HCT116 (cell line): ENCODE data around the gene MAPK1. TPM values are rescaled to one million over a fixed set of nuclear protein-coding genes. Genes with fewer than 3 reads are reported as not detected.

Experiments used
- ATAC-seq: fragments of 200-7000 bp; cut with Tn5 transposase; 2 replicates; pipeline ENCODE4 v1.9.1; 2020; ENCODE audit warnings: mild to moderate bottlenecking, moderate library complexity
- BruUV-seq: library from RNA; stranded (reverse); fragments of 400-500 nt; replicated peaks from 2 replicates; lab custom pipeline; 2021; lab: Mats Ljungman, UMichigan
- CTCF ChIA-PET: fragments of 300-600 bp; sonication (Branson Sonifier 250); formaldehyde crosslinking; loops from one replicate; lab custom pipeline; 2021; ENCODE audit warnings: antibody characterized with exemption; lab: Charles Lee
- POLR2A ChIA-PET: fragments of 300-600, 350-600 bp; sonication (Branson Sonifier 250); formaldehyde crosslinking; loops from one replicate; lab custom pipeline; 2021; ENCODE audit warnings: antibody characterized with exemption; lab: Charles Lee
- RAD21 ChIA-PET, 2 experiments: fragments of 300-600 bp; sonication (Branson Sonifier 250); formaldehyde crosslinking; loops; one replicate each; lab custom pipeline; 2023; ENCODE audit warnings: low total read pairs in 2 of 2; ENCODE audit not compliant: uncharacterized antibody in 2 of 2, unreplicated experiment in 2 of 2, low non-redundant PET in 1 of 2; lab: Charles Lee
- DNase-seq: peaks from one replicate; pipeline ENCODE4 v3.0.0-alpha.2; 2010; ENCODE audit warnings: low read depth, low spot score
- H2AFZ ChIP-seq: fragments of 200-600 bp; shearing (Covaris generic), sonication (generic); 2 replicates; pipeline ENCODE4 v1.6.1; 2017; ENCODE audit warnings: low read depth, mixed run types, mixed read lengths, antibody characterized with exemption, low read length; ENCODE audit not compliant: poor library complexity, severe bottlenecking
- H3K27ac ChIP-seq: 2 replicates; pipeline ENCODE4 v1.5.1; 2012; ENCODE audit warnings: low read depth, low read length
- H3K27me3 ChIP-seq: fragments of 200-600 bp; sonication (generic); 2 replicates; pipeline ENCODE4 v1.6.1; 2016; ENCODE audit warnings: mixed run types, low read length, mixed read lengths; ENCODE audit not compliant: insufficient read depth
- H3K36me3 ChIP-seq, 2 experiments: fragments of 200-500 bp in 1 of 2; fragments of 200-600 bp in 1 of 2; sonication (Bioruptor generic) in 1 of 2; sonication (generic) in 1 of 2; 2 replicates each; pipeline versions ENCODE4 v1.5.1 to v1.6.1; 2014 to 2016; ENCODE audit warnings: low read length in 2 of 2, inconsistent platforms in 1 of 2, mixed read lengths in 1 of 2, mixed run types in 1 of 2; ENCODE audit not compliant: insufficient read depth in 2 of 2, control insufficient read depth in 1 of 2
- H3K4me1 ChIP-seq, 2 experiments: fragments of 200-600 bp in 1 of 2; sonication (generic) in 1 of 2; 2 replicates each; pipeline versions ENCODE4 v1.5.1 to v1.6.1; 2012 to 2017; ENCODE audit warnings: low read length in 2 of 2, inconsistent platforms in 1 of 2, mild to moderate bottlenecking in 1 of 2, mixed read lengths in 1 of 2, mixed run types in 1 of 2, moderate library complexity in 1 of 2; ENCODE audit not compliant: insufficient read depth in 2 of 2, control insufficient read depth in 1 of 2
- H3K4me2 ChIP-seq: fragments of 200-600 bp; sonication (generic); 2 replicates; pipeline ENCODE4 v1.6.1; 2017; ENCODE audit warnings: mixed run types, low read length, mixed read lengths
- H3K4me3 ChIP-seq, 2 experiments: fragments of 200-600 bp in 1 of 2; sonication (generic) in 1 of 2; replicated peaks in 1 of 2; 2 replicates each; pipeline ENCODE4 v1.5.1; 2011 to 2016; ENCODE audit warnings: low read length in 2 of 2, control low read depth in 1 of 2, low read depth in 1 of 2, mild to moderate bottlenecking in 1 of 2, mixed read lengths in 1 of 2, mixed run types in 1 of 2
- H3K79me2 ChIP-seq: fragments of 200-600 bp; sonication (generic); 2 replicates; pipeline ENCODE4 v1.6.1; 2017; ENCODE audit warnings: mild to moderate bottlenecking, mixed run types, low read length, moderate library complexity, mixed read lengths; ENCODE audit not compliant: insufficient read depth
- H3K9ac ChIP-seq: fragments of 200-600 bp; sonication (generic); 2 replicates; pipeline ENCODE4 v1.6.1; 2016; ENCODE audit warnings: low read length, mixed read lengths
- H3K9me2 ChIP-seq: fragments of 200-600 bp; sonication (generic), shearing (Covaris generic); 2 replicates; pipeline ENCODE4 v1.6.1; 2017; ENCODE audit warnings: mixed run types, mild to moderate bottlenecking, moderate library complexity; ENCODE audit not compliant: insufficient read depth
- H3K9me3 ChIP-seq, 2 experiments: fragments of 200-500 bp in 1 of 2; fragments of 200-600 bp in 1 of 2; sonication (Bioruptor generic) in 1 of 2; sonication (generic) in 1 of 2; 2 replicates each; pipeline ENCODE4 v1.6.1; 2014 to 2017; ENCODE audit warnings: low read length in 2 of 2, mixed read lengths in 2 of 2, inconsistent platforms in 1 of 2, low read depth in 1 of 2, mild to moderate bottlenecking in 1 of 2, mixed run types in 1 of 2, moderate library complexity in 1 of 2; ENCODE audit not compliant: control insufficient read depth in 1 of 2, insufficient read depth in 1 of 2
- H4K20me1 ChIP-seq: fragments of 200-600 bp; sonication (generic), shearing (Covaris generic); 2 replicates; pipeline ENCODE4 v1.6.1; 2017; ENCODE audit warnings: mixed run types, mild to moderate bottlenecking, moderate library complexity; ENCODE audit not compliant: insufficient read depth
- CBX3 ChIP-seq: IDR thresholded peaks from 2 replicates; pipeline ENCODE4 v1.6.1; 2012; ENCODE audit warnings: low read depth
- CEBPB ChIP-seq: IDR thresholded peaks from 2 replicates; pipeline ENCODE4 v1.6.1; 2012; ENCODE audit warnings: low read depth
- ELF1 ChIP-seq: IDR thresholded peaks from 2 replicates; pipeline ENCODE4 v1.6.1; 2012; ENCODE audit warnings: low read depth, borderline replicate concordance
- POLR2AphosphoS5 ChIP-seq: IDR thresholded peaks from 2 replicates; pipeline ENCODE4 v1.6.1; 2011; ENCODE audit warnings: mild to moderate bottlenecking, low read depth, low read length, moderate library complexity
- REST ChIP-seq: IDR thresholded peaks from 2 replicates; pipeline ENCODE4 v1.6.1; 2012; ENCODE audit warnings: low read depth
- SIN3A ChIP-seq: IDR thresholded peaks from 2 replicates; pipeline ENCODE4 v1.6.1; 2012; ENCODE audit warnings: low read depth
- TCF7L2 ChIP-seq: IDR thresholded peaks from 2 replicates; pipeline ENCODE4 v1.7.0; 2011; ENCODE audit warnings: borderline replicate concordance, inconsistent platforms; ENCODE audit not compliant: insufficient read depth, insufficient read length; ENCODE audit errors: extremely low read depth
- ZFX ChIP-seq: fragments of 450-650 bp; IDR thresholded peaks from 2 replicates; pipeline ENCODE4 v1.6.1; 2017
- ZNF274 ChIP-seq: fragments of 200-500 bp; sonication (Bioruptor generic); IDR thresholded peaks from 2 replicates; pipeline ENCODE4 v1.6.1; 2014; ENCODE audit warnings: mild to moderate bottlenecking, low read depth, low read length, inconsistent platforms
- intact Hi-C: fragments of 100-400 bp; cut with micrococcal nuclease; formaldehyde crosslinking; loops from 2 replicates; pipeline ENCODE4 v1.10.0; 2022
- total RNA-seq: library from RNA; stranded (reverse); gene quantifications from one replicate; pipeline ENCODE4 v1.2.1, GENCODE V29; 2021; ENCODE audit not compliant: unreplicated experiment
- TF ChIP-seq, protein P1 (sequence below): IDR thresholded peaks from 2 replicates; pipeline ENCODE4 v1.6.1; 2012
- TF ChIP-seq, protein P2 (sequence below), 3 experiments: fragments of 200-600 bp in 1 of 3; sonication (generic) in 1 of 3; IDR thresholded peaks in 2 of 3; conservative IDR thresholded peaks in 1 of 3; 2 replicates each; pipeline ENCODE4 v1.5.1; 2012 to 2017; ENCODE audit warnings: low read depth in 2 of 3, low read length in 2 of 3, antibody characterized with exemption in 1 of 3, borderline replicate concordance in 1 of 3, control low read depth in 1 of 3, mild to moderate bottlenecking in 1 of 3, mixed read lengths in 1 of 3, mixed run types in 1 of 3, moderate library complexity in 1 of 3; ENCODE audit not compliant: insufficient read depth in 1 of 3

The MAPK1 gene
- total RNA-seq, 1 experiment from 2014 or later, result 137 TPM

GRCh38 chr22:21800552-21801303 lies 66.7 kb downstream of the MAPK1 start:
- ATAC-seq (no peak), DNase-seq (no peak)
- H3K9ac ChIP-seq, result no peak overlapping the region
- CTCF ChIA-PET, result no interaction called here
- H3K9me2 ChIP-seq, result no peaks in the 10 kb centered on the region
- no peaks in the 10 kb centered on the region for H3K9me3 ChIP-seq
- H4K20me1 ChIP-seq, result no peaks in the 10 kb centered on the region
- H3K27ac ChIP-seq, result no peak overlapping the region
- H3K4me3 ChIP-seq, result no peak overlapping the region
- H3K27me3 ChIP-seq, result no peaks in the 10 kb centered on the region
- TF ChIP-seq CEBPB, result no peak
- no peak for TF ChIP-seq ELF1
- H2AFZ ChIP-seq, result no peak overlapping the region
- no TSS peak for BruUV-seq
- H3K4me2 ChIP-seq, result no peak overlapping the region
- RAD21 ChIA-PET, result no interaction called here
- no peaks in the 10 kb centered on the region for H3K4me1 ChIP-seq
- peaks cover 28 to 37% of the 10 kb centered on the region in 2 experiments for H3K36me3 ChIP-seq
- intact Hi-C loops, result no loop called here
- H3K79me2 ChIP-seq, result no peaks in the 10 kb centered on the region; the same call in 1 of the 2 replicates
- POLR2A ChIA-PET, result no interaction called here

DNA sequence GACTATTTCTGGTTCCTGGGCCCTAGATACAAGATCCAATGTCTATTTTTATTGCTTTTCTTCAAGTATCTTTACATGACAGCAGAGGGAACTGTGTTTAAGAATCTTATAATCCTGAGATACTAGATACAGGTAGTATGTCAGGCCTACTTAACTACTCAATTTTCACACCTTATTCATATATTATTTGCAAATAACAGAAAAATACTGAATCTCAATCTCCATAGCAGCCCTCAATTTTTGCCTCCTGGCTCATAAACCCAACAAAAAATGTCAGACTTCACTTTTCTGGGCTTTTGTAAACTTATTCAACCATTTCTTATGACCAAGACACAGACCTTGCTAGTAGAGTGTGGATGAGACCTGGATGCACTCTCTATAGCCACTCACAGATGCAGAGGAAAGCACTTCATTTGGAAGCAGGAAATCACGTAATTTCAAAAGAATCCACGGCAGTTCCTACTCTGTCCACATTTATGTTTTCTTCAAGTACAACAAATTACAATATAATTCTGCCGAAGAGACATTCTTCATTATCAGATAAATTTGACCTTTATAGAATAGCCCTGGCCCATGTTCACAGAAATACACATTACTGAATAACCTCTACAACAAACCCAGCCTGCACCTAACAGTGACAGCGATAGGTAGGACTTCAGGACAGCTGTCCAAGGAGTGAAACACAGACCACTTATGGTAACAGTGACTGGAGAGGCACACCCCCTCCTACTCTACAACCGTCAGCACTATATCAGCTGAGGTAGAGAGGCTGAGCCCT lies 69.8 kb downstream of the MAPK1 start:
- Histone ChIP-seq H3K9ac (no peak overlapping the region), H3K79me2 (no peaks in the 10 kb centered on the region; the same call in 1 of the 2 replicates), H3K4me1 (peaks cover 2 to 5% of the 10 kb centered on the region in 2 experiments; a peak in 3 of 4 replicates), H4K20me1 (no peaks in the 10 kb centered on the region), H3K9me3 (no peaks in the 10 kb centered on the region), H3K4me2 (no peak overlapping the region), H3K9me2 (no peaks in the 10 kb centered on the region), H3K36me3 (peaks cover 19 to 24% of the 10 kb centered on the region in 2 experiments), H3K4me3 (no peak overlapping the region), H3K27ac (no peak overlapping the region), H3K27me3 (no peaks in the 10 kb centered on the region), H2AFZ (no peak overlapping the region)
- BruUV-seq, result no TSS peak
- ChIA-PET RAD21 (interaction anchor here in 1 of 2 experiments (0.6 kb wide), 1 partner anchor 98 kb away, joined by 4 read pairs; no protein-coding TSS in a partner anchor), CTCF (no interaction called here), POLR2A (no interaction called here)
- no peak for DNase-seq
- intact Hi-C loops, result no loop called here
- ATAC-seq, result no peak
- no peak for TF ChIP-seq REST
- TF ChIP-seq SIN3A, result no peak
- TF ChIP-seq CBX3, result no peak
- TF ChIP-seq POLR2AphosphoS5, result no peak
- TF ChIP-seq, protein P1, sequence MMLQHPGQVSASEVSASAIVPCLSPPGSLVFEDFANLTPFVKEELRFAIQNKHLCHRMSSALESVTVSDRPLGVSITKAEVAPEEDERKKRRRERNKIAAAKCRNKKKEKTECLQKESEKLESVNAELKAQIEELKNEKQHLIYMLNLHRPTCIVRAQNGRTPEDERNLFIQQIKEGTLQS, result no peak
- no peak for TF ChIP-seq ZFX
- TF ChIP-seq, protein P2, sequence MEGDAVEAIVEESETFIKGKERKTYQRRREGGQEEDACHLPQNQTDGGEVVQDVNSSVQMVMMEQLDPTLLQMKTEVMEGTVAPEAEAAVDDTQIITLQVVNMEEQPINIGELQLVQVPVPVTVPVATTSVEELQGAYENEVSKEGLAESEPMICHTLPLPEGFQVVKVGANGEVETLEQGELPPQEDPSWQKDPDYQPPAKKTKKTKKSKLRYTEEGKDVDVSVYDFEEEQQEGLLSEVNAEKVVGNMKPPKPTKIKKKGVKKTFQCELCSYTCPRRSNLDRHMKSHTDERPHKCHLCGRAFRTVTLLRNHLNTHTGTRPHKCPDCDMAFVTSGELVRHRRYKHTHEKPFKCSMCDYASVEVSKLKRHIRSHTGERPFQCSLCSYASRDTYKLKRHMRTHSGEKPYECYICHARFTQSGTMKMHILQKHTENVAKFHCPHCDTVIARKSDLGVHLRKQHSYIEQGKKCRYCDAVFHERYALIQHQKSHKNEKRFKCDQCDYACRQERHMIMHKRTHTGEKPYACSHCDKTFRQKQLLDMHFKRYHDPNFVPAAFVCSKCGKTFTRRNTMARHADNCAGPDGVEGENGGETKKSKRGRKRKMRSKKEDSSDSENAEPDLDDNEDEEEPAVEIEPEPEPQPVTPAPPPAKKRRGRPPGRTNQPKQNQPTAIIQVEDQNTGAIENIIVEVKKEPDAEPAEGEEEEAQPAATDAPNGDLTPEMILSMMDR (IDR thresholded peaks at IDR 0.05 in 2 of 3, conservative IDR thresholded peaks at IDR 0.05 in 1 of 3; ENCODE audit: borderline replicate concordance in 1 of 3, insufficient read depth in 1 of 3, low read depth in 2 of 3, low read length in 2 of 3), result no peak
- no peak for TF ChIP-seq TCF7L2
- TF ChIP-seq CEBPB, result no peak
- TF ChIP-seq ZNF274, result no peak
